Muscle layer of duodenum (tissue), 2 donors: ENCODE measurements around the gene RAB28.

Experiments used
- H3K27ac ChIP-seq: one replicate; pipeline ENCODE4 v1.7.0; 2013; ENCODE audit warnings: mild to moderate bottlenecking, low read length
- H3K27me3 ChIP-seq: one replicate; pipeline ENCODE4 v1.7.0; 2013; ENCODE audit warnings: low read depth, mild to moderate bottlenecking, control low read depth, low read length
- H3K36me3 ChIP-seq, 2 donors: one replicate each; pipeline ENCODE4 v1.7.0; 2013; ENCODE audit warnings: low read length in 2 of 2, control low read depth in 1 of 2, mild to moderate bottlenecking in 1 of 2; ENCODE audit not compliant: insufficient read depth in 2 of 2, control insufficient read depth in 1 of 2
- H3K4me1 ChIP-seq, 2 donors: one replicate each; pipeline ENCODE4 v1.7.0; 2013; ENCODE audit warnings: low read length in 2 of 2, mild to moderate bottlenecking in 2 of 2, control low read depth in 1 of 2, moderate library complexity in 1 of 2; ENCODE audit not compliant: insufficient read depth in 2 of 2, control insufficient read depth in 1 of 2
- H3K4me3 ChIP-seq, 2 donors: one replicate each; pipeline ENCODE4 v1.7.0; 2013; ENCODE audit warnings: low read length in 2 of 2, low read depth in 1 of 2, mild to moderate bottlenecking in 1 of 2
- H3K9me3 ChIP-seq, 2 donors: one replicate each; pipeline ENCODE4 v1.7.0; 2013; ENCODE audit warnings: low read length in 2 of 2, control low read depth in 1 of 2, mild to moderate bottlenecking in 1 of 2; ENCODE audit not compliant: control insufficient read depth in 1 of 2
- donor health status: healthy.

Gene RAB28

DNA sequence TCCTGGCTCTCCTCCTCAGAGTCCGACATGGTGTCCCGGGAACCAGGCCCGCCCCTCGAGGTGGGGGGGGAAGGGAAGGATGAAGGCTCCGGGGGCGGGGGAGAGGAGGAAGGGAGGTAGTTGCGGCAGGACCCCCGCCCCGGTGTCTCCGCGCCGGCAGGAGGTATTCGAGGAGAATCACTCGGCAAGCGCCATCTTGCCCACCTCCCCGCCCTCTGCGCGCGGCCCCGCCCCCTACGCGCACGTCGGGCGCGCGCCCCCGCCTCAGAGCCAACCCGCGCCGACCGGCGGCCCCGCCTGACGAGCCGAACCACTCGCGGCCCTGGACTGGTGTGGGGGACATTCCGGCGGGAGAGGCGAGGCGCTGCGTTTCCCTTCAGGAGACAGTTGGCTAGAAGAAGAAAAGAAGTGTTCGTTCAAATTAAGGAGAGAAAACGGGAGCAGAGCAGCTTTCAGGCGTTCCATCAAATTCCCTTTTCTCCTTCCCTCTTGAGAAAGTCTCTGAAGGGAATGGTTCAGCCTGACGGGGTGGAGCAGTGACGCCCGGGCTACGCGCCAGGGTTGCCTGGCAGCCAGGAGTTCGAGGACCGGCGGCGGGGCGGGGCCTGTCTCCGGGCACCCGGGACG, at the start of gene RAB28:
Gene RAB28 (minus strand): TSS at position 219 of the 627 bp plus-strand sequence.
- Histone ChIP-seq H3K36me3 (no peaks in the 10 kb centered on the region), H3K27ac (peak within 1 kb of the TSS; percentile 90), H3K4me1 (peaks cover 15 to 16% of the 10 kb centered on the region in 2 donors), H3K9me3 (no peaks in the 10 kb centered on the region), H3K27me3 (no peaks in the 10 kb centered on the region), H3K4me3 (peak within 1 kb of the TSS; percentile 71 to 82)

DNA sequence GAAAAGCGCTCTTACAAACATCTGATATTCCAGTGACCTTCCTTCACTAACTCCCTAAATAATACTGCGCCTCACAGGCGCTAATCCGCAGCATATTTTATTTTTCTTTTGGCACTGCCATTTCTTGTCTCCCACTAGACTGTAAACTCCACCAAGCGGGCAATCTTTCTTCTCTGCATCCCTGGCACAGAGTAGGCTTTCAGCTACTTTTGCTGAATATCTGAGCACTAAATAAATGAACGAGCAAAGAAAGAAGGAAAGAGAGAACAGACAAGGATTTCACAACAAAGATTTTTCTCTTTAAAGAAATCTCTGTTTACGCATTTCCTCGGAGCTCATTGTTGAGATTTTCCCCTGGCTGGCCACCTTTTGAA, 47.5 kb upstream of the RAB28 start:
- Histone ChIP-seq H3K4me1 (peaks cover 0 to 25% of the 10 kb centered on the region in 2 donors), H3K27ac (no peak overlapping the region), H3K27me3 (peaks cover 76% of the 10 kb centered on the region), H3K4me3 (no peak overlapping the region), H3K9me3 (no peaks in the 10 kb centered on the region), H3K36me3 (no peaks in the 10 kb centered on the region)

DNA sequence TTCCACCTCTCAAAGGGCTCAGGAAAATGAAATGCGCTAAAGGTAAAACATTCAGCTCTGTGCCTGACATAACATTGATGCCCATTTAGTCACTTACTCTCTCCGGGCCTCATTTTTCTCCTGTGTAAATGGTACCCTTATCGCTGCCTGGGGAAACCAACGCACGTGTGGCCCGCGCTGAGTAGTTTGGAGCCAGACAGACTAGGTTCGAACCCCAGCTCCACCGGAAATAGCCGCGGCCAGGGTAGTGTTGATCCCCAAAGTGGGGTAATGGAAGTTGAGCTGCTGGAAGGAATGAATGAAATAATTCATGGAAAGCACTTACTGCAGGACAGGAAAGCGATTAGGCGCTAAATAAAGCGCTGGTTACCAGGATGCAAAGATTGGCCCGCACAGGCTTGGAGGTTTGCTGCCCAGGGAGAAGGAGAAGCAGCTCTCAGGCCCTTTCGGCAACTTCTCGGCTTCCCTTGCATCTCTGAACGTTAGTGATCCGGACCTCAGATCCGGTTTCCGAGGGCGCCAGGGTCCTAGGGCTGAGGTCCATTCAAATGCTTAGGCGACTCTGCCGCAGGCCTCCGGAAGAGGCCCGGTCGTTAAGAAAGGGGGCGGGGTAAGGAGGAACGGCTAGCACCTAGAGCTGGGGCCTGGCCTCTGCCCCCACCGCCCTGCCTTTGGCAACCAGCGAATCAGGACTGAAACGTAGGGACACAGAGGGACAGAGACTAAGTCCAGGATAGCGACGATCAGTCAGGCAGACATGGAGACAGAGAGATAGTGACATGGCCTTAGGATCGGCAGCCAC, 46.9 kb upstream of the RAB28 start:
- no peaks in the 10 kb centered on the region for H3K9me3 ChIP-seq
- peaks cover 78% of the 10 kb centered on the region for H3K27me3 ChIP-seq
- no peak overlapping the region for H3K4me3 ChIP-seq
- H3K4me1 ChIP-seq, result peaks cover 0 to 25% of the 10 kb centered on the region in 2 donors
- H3K36me3 ChIP-seq, result no peaks in the 10 kb centered on the region
- no peak overlapping the region for H3K27ac ChIP-seq

DNA sequence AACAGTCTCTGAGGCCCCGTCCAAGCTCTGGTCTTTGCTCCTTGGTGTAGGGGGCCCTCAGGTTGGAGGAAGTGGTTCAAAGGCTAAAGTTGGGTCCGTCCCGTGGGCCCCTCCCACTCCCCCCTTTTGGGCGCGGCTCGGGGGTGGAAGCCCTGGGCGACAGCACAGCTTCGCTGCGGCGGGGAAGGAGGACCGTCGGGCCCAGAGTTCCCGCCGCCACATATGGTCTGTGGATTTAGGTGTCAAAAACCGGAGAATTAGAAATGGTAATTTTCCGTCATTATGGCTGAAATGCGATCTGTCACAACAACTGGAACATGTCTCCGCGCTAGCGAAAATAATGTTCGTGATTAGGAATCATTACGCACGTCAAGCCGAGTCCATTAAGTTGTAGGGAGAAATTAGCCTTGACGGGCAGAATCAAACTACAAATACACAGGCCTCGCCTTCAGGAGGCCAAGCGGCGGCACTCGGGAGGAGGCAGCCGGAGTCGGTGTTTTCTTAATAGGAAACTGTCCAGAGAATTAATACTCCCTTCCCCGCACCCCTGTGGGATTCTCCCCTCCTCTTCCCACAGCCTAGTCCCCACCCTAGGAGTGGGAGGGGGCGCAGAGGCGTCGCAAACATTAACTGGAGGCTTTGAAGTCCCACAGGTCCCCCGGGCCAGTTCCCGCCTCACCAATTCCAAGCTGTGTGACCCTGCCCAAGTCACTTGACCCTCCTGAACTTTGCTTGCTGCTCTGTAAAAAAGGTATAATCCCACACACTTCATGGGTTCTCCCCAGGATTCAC, 45.2 kb upstream of the RAB28 start:
- H3K27ac ChIP-seq, result no peak overlapping the region
- H3K9me3 ChIP-seq, result peaks cover 5 to 10% of the 10 kb centered on the region in 2 donors
- no peaks in the 10 kb centered on the region for H3K36me3 ChIP-seq
- no peak overlapping the region for H3K4me3 ChIP-seq
- H3K4me1 ChIP-seq, result peaks cover 0 to 20% of the 10 kb centered on the region in 2 donors
- peaks cover 77% of the 10 kb centered on the region for H3K27me3 ChIP-seq

DNA sequence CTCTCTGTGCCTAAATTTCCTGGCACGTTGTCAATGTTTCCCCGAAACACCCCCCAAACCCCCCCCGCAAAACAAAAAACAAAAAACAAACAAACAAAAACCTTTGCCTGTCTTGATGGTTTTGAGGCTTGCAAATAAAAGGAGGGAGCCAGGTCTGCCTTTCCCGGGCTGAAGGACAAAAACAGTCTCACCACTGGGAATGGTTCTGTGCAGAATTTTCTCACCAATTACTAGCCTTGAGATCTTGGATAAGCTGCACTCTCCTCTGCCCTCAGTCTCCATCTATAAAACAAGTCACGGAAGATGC, 44.6 kb upstream of the RAB28 start:
- H3K4me1 ChIP-seq, result peaks cover 0 to 18% of the 10 kb centered on the region in 2 donors
- H3K4me3 ChIP-seq, result no peak overlapping the region
- peaks cover 79% of the 10 kb centered on the region for H3K27me3 ChIP-seq
- peaks cover 10 to 15% of the 10 kb centered on the region in 2 donors for H3K9me3 ChIP-seq
- no peaks in the 10 kb centered on the region for H3K36me3 ChIP-seq
- no peak overlapping the region for H3K27ac ChIP-seq

DNA sequence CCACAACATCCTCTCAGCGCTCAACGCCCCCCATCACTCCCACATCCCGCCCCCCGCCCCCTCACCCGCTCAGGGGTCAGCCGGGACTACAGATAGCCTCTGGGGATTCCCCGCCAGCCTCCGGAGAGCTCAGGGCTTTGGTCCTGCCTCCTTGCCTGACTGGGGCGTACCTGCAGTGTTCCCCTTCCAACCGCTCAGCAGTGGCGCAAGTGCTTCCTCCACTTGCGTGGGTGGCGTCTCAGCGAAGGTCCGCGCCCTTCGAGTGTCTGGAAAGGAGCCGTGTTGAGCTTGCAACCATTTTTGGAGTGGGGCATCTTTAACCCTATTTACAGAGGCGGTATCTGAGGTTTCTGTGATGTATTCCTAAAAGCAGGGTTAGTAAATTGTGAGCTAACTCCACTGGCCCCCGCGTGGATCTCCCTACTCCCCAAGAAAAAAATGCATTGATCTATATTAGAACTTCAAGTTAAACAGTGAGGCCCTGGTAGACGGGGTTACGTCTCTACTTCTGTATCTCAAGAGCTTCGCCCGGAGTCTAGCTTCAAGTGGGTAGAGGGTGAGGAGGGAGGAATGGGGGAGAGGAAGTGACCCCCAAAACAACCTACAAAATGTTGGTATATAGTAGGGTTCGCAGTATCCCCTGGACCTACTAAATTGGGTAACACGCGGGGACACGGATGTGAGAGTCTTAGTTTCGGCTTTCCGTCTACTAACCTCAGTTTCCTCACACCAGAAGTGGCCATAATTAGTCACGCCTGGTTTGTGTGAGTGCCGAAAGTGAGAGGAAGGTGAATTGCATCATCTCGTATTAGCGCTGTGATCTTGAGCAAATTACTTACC, 44.1 kb upstream of the RAB28 start:
- no peak overlapping the region for H3K27ac ChIP-seq
- H3K4me1 ChIP-seq, result peaks cover 0 to 18% of the 10 kb centered on the region in 2 donors
- H3K4me3 ChIP-seq, result peak overlapping the region in 1 of 2 donors; percentile 50
- H3K36me3 ChIP-seq, result no peaks in the 10 kb centered on the region
- H3K27me3 ChIP-seq, result peaks cover 82% of the 10 kb centered on the region
- H3K9me3 ChIP-seq, result peaks cover 11 to 17% of the 10 kb centered on the region in 2 donors

DNA sequence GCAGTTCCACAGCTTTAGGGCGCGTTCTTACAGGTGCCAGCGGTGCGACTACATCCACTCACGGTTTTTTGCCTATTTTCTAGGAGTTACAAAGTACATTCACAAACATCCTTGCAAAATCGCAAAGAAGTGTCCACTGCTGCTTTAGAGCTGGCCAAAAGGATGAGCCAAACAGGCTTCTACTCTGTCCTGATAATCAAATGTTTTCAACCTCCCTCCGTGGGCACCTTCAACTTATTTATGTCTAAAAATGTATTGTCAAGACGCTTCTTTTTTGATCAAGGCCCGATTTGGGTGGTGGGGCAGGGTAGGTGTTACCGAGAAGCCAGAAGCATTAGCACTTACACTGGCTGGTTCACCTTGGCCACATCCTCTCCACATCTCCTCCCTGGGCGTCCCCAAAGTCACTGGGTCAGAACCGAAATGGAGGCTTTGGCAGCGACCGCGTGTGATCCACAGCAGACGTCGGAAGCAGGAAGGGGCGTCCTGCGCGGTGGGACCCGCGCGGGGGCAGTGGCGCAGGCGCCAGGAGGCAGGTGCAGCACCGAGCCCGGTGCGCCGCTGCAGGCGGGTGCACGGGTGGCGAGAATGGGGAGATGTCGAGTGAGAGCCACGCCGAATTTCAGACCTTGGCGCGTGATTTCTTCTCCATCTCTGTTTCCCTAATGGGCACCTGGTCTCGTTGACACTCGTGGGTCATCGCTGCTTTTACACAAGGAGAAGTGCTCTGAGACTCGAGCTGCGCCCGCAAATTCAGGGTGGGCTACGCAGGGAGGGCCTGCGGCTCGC, 43.2 kb upstream of the RAB28 start:
- Histone ChIP-seq H3K27me3 (peaks cover 89% of the 10 kb centered on the region), H3K27ac (no peak overlapping the region), H3K4me3 (peak overlapping the region in 1 of 2 donors; percentile 50), H3K4me1 (peaks cover 0 to 26% of the 10 kb centered on the region in 2 donors), H3K36me3 (no peaks in the 10 kb centered on the region), H3K9me3 (peaks cover 11 to 17% of the 10 kb centered on the region in 2 donors)

DNA sequence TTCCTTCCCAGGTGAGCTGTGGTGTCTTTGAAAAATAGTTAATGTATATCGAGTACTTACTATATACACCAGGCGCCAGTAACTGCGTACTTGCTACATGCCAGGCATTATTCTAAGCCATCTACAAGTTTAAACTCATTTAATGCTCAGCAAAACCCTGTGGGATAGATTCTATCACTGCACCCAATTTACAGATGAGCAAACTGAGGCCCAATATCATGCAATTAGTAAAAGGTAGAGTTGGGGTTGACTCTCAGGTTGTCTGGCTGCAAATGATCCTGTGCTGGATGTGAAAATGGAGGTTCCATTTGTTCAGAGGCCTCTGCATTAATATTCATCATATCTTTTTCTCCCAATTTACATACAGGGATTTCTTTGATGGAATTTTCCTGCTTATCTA, 42.5 kb upstream of the RAB28 start:
- H3K36me3 ChIP-seq, result no peaks in the 10 kb centered on the region
- peaks cover 11 to 17% of the 10 kb centered on the region in 2 donors for H3K9me3 ChIP-seq
- peaks cover 94% of the 10 kb centered on the region for H3K27me3 ChIP-seq
- H3K27ac ChIP-seq, result no peak overlapping the region
- peaks cover 0 to 28% of the 10 kb centered on the region in 2 donors for H3K4me1 ChIP-seq
- H3K4me3 ChIP-seq, result no peak overlapping the region

DNA sequence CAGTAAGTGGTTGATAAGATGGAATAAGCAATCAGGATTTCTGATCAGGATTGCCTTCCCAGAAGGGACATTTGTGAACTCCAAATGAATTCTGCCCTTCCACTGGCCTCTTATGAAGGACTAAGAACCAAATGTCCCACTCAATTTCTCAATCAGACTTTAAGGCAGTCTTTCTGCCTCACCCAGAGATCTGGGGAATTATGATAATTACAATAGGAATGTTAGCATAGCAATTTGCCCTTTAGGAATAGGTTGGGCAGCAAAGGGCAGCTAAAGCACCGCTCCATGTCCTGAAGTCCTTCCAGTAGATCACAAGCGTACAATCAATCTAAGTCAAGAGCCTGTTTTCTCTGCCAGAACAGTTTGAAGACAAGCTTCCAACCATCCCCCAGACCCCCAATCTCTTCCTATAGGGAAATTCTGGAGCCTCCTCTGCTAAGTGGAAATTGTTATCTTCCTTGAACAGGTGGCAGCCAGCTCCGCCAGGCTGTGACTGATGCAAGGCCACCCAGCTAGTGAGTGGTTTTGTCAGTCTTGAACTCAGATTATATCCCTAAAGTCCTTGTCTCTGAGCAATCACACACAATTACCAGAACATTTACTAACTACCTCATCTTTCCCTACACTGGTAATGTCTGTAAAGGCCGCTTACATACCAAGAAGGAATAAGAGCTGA, 41.6 kb upstream of the RAB28 start:
- no peak overlapping the region for H3K4me3 ChIP-seq
- H3K9me3 ChIP-seq, result peaks cover 11 to 17% of the 10 kb centered on the region in 2 donors
- no peak overlapping the region for H3K27ac ChIP-seq
- no peaks in the 10 kb centered on the region for H3K36me3 ChIP-seq
- peaks cover 0 to 28% of the 10 kb centered on the region in 2 donors for H3K4me1 ChIP-seq
- H3K27me3 ChIP-seq, result peaks cover 85% of the 10 kb centered on the region
